Raji (cell line): ENCODE measurements around the gene MCF2.

ENCODE experiments used
- POLR2A ChIP-seq: IDR thresholded peaks from 2 replicates; pipeline ENCODE4 v1.6.1; 2011; ENCODE audit warnings: low read depth, low read length, control low read depth; ENCODE audit not compliant: insufficient read depth

MCF2 gene

GRCh38 chrX:139640259-139640658, 67.7 kb downstream of the MCF2 start:
- TF ChIP-seq POLR2A = no peak

DNA sequence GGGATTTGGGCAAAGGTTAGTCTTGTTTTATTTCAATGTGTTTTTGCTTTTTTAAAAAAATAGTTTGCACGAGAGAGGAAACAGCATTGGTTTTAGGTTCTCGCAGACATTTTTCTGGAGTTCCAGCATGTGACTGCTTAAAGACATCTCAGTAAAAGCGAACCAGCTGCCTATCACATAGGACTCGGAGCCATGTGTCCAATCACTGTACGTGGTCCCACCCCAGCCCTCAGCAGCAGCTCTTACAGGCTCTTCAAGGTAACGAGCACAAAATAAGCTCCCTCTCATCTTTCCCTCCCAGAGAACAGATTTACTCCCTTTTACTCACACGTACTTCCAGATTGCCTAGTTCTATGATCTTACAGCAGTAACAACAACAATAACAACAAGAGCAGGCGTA, 68.7 kb downstream of the MCF2 start:
- no peak for TF ChIP-seq POLR2A

DNA sequence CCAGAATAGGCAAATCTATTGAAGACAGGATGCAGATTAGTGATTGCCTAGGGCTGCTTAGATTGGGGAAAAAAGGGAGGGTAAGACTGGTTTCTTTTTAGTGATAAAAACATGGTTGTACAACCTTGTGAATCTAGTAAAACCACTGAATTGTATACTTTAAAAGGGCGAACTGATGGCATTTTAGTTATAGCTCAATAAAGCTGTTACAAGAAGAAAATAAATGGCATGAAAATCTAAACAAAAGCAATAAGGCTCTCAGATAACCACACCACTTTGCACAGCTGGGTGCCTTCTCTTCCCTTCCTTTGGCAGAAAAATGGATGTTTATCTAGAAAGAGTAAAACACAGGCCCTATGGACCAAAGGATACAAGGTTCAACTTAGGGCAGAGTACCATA, 107.9 kb downstream of the MCF2 start:
- TF ChIP-seq POLR2A = no peak

- TF ChIP-seq POLR2A = no peak
Observed at GRCh38 chrX:139596068-139596467, 111.9 kb downstream of the MCF2 start.

DNA sequence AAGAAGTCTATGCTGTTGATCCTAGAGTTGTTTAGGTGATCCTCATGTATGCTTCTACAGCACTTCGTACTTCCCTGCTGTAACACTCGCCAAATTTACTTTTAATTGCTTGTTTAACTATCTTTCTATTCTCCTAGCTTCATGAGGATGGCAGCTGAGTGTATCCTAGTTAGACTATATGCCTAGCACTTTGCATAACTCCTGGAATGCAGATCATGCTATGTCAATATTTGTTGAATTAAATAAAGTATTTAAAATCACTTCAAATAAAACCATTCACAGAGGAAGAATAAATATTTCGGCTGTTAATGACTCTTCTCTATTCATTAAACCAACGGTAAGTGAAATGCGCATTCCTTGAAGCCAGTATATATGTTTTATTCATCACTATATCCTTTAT, 122.4 kb downstream of the MCF2 start:
- no peak for TF ChIP-seq POLR2A

GRCh38 chrX:139581068-139581467, 126.9 kb downstream of the MCF2 start:
- no peak for TF ChIP-seq POLR2A

GRCh38 chrX:139566981-139567380, 141.0 kb downstream of the MCF2 start:
- no peak for TF ChIP-seq POLR2A

DNA sequence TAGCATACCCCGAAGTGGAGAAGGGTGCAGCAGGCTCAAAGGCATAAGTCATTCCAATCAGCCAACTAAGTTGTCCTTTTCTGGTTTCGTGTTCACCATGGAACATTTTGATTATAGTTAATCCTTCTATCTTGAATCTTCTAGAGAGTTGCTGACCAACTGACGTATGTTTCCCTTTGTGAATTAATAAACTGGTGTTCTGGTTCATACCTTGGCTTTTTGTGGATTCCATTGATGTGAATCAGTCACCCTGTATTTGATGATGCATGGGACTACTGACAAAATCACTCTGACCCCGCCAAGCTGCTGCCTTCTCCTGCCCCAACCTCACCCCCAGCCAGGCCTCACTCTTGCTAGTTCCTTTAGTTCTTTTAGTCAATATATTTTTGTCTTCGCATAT, 144.7 kb downstream of the MCF2 start:
- no peak for TF ChIP-seq POLR2A

- no peak for TF ChIP-seq POLR2A
Observed at GRCh38 chrX:139560221-139560620, 147.7 kb downstream of the MCF2 start.

DNA sequence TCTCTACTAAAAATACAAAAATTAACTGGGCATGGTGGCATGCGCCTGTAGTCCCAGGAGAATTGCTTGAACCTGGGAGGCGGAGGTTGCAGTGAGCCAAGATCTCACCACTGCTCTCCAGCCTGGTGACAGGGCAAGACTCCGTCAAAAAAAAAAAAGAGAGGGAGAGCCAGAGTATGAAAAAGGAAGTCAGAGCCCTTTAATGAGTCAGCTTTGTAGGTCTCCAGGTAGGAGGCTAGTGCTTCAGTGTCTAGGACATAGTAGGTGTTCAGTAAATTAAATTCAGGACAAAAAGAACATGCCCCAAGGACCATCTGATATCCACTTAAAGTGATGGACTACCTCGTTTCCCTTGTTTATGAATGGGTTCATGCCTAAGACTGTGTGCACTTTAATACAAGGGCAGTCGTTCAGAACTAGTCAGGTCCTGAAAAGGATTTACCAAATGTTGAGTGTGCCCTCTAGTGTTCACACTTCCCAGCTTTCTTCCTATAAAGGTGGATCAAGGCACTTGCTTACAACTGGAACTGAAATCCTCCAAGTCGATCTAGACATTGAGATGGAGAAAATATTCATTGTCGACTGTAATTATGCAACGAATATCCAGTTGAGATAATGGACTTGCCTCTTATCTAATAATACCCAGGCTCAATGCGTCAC, 148.5 kb downstream of the MCF2 start:
- no peak for TF ChIP-seq POLR2A

- no peak for TF ChIP-seq POLR2A
Observed at GRCh38 chrX:139554991-139555675, 152.8 kb downstream of the MCF2 start.

GRCh38 chrX:139554376-139554775, 153.6 kb downstream of the MCF2 start:
- no peak for TF ChIP-seq POLR2A

DNA sequence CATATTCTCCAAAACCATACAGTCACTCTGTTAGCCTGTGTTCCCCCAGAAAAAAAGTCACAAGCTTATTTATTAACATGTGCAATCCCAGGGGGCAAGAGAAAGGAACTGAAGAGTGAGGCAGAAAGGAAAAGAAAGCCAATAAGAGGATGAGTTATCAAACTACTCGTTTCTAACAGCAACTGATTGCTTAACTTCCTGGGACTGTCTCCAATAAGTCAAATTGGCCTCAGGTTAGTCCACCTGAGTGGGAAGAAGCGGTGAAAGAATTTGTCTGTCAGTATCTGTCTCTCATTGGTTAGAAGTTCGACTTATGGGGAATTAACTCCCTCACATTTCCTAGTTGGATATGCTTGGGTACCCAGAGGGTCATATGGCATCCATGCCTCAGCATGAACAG, 163.4 kb downstream of the MCF2 start:
- TF ChIP-seq POLR2A = no peak

GRCh38 chrX:139543920-139544319, 164.0 kb downstream of the MCF2 start:
- no peak for TF ChIP-seq POLR2A

GRCh38 chrX:139542652-139543051, 165.3 kb downstream of the MCF2 start:
- TF ChIP-seq POLR2A = no peak

- no peak for TF ChIP-seq POLR2A
Observed at GRCh38 chrX:139538907-139539790, 168.8 kb downstream of the MCF2 start.

GRCh38 chrX:139533444-139533843, 174.5 kb downstream of the MCF2 start:
- TF ChIP-seq POLR2A = no peak

DNA sequence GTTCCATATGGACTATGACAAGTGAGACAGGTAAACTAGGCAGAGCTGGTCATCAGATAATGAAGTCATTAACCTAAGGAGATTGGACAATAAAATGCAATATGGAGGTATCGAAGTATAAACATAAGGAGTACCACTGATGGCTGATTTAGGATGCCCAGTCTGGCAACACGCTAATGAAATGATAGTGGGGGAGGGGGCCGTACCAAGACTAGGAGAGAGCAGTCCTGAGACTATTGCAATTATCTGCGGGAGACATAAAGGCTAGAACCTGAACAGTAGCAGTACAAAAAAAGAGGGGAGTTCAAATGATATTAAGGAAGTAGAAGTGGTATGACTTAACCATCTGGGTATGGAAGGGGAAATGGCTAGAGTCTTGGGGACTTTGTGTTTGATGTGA, 175.1 kb downstream of the MCF2 start:
- no peak for TF ChIP-seq POLR2A
